Tibial artery (tissue), 4 donors: ENCODE data around the gene FDX1.

Experiments
- DNase-seq, 2 donors: peaks; one replicate each; pipeline ENCODE4 v3.0.0-alpha.2; 2019
- H3K27ac ChIP-seq, 2 donors: fragments of 200-600 bp; sonication (generic) in 1 of 2; 1 replicate in 1 of 2; 2 replicates in 1 of 2; pipeline ENCODE4 v1.5.1; 2018 to 2019; ENCODE audit warnings: mild to moderate bottlenecking in 1 of 2
- H3K27me3 ChIP-seq, 2 donors: fragments of 200-600 bp; sonication (generic) in 1 of 2; one replicate each; pipeline versions ENCODE4 v1.5.1 to v1.6.0; 2016 to 2019
- H3K36me3 ChIP-seq, 3 donors: fragments of 200-600 bp; sonication (generic) in 2 of 3; one replicate each; pipeline ENCODE4 v1.5.1; 2016 to 2019; ENCODE audit warnings: mild to moderate bottlenecking in 2 of 3
- H3K4me1 ChIP-seq, 4 donors: fragments of 200-600 bp; sonication (generic) in 2 of 4; 1 replicate in 3 of 4; 2 replicates in 1 of 4; pipeline ENCODE4 v1.5.1; 2016 to 2019
- H3K4me3 ChIP-seq, 2 donors: fragments of 200-600 bp; sonication (generic) in 1 of 2; 1 replicate in 1 of 2; 2 replicates in 1 of 2; pipeline ENCODE4 v1.5.1; 2018 to 2019; ENCODE audit warnings: mild to moderate bottlenecking in 2 of 2
- H3K9me3 ChIP-seq, 3 donors: fragments of 200-600 bp; sonication (generic) in 1 of 3; one replicate each; pipeline ENCODE4 v1.5.1; 2016 to 2019
- intact Hi-C: fragments of 100-400 bp; cut with DNase I; formaldehyde crosslinking; loops from one replicate; pipeline ENCODE4 v1.15.0; 2023; ENCODE audit warnings: low total_unique reads
- TF ChIP-seq, protein P1 (sequence below), 2 experiments: fragments of 200-600 bp in 1 of 2; fragments of 450-650 bp in 1 of 2; IDR thresholded peaks; one replicate each; pipeline ENCODE4 v1.5.1; 2017 to 2019; ENCODE audit warnings: antibody characterized with exemption in 2 of 2, mild to moderate bottlenecking in 1 of 2, moderate library complexity in 1 of 2

The FDX1 gene

GRCh38 chr11:110434952-110435779 is 5.4 kb downstream of the FDX1 start:
- no peak for DNase-seq
- H3K9me3 ChIP-seq: no peaks in the 10 kb centered on the region
- TF ChIP-seq, protein P1, sequence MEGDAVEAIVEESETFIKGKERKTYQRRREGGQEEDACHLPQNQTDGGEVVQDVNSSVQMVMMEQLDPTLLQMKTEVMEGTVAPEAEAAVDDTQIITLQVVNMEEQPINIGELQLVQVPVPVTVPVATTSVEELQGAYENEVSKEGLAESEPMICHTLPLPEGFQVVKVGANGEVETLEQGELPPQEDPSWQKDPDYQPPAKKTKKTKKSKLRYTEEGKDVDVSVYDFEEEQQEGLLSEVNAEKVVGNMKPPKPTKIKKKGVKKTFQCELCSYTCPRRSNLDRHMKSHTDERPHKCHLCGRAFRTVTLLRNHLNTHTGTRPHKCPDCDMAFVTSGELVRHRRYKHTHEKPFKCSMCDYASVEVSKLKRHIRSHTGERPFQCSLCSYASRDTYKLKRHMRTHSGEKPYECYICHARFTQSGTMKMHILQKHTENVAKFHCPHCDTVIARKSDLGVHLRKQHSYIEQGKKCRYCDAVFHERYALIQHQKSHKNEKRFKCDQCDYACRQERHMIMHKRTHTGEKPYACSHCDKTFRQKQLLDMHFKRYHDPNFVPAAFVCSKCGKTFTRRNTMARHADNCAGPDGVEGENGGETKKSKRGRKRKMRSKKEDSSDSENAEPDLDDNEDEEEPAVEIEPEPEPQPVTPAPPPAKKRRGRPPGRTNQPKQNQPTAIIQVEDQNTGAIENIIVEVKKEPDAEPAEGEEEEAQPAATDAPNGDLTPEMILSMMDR (IDR thresholded peaks at IDR 0.05): no peak
- peaks cover 0 to 45% (median 14%) of the 10 kb centered on the region in 4 donors for H3K4me1 ChIP-seq
- H3K27me3 ChIP-seq: no peaks in the 10 kb centered on the region
- intact Hi-C loops: loop anchor here (5.0 kb wide), 1 partner anchor 343 kb away; the partner anchor contains the start of gene ZC3H12C
- no peak overlapping the region for H3K27ac ChIP-seq
- H3K36me3 ChIP-seq: peaks cover 0 to 13% (median 5%) of the 10 kb centered on the region in 3 donors
- H3K4me3 ChIP-seq: no peak overlapping the region

- Histone ChIP-seq H3K27me3 (no peaks in the 10 kb centered on the region), H3K4me1 (peaks cover 0 to 45% (median 12%) of the 10 kb centered on the region in 4 donors), H3K9me3 (no peaks in the 10 kb centered on the region), H3K27ac (no peak overlapping the region), H3K4me3 (no peak overlapping the region), H3K36me3 (peaks cover 0 to 17% (median 5%) of the 10 kb centered on the region in 3 donors)
- DNase-seq: no peak
- TF ChIP-seq, protein P1 (IDR thresholded peaks at IDR 0.05): no peak
- intact Hi-C loops: no loop called here
Measured at GRCh38 chr11:110435780-110436717, 6.3 kb downstream of the FDX1 start.

GRCh38 chr11:110438017-110438416 is 8.3 kb downstream of the FDX1 start:
- Histone ChIP-seq H3K36me3 (peaks cover 0 to 35% (median 5%) of the 10 kb centered on the region in 3 donors), H3K9me3 (no peaks in the 10 kb centered on the region), H3K4me3 (no peak overlapping the region), H3K27me3 (no peaks in the 10 kb centered on the region), H3K4me1 (peaks cover 0 to 25% (median 7%) of the 10 kb centered on the region in 4 donors), H3K27ac (no peak overlapping the region)
- DNase-seq: no peak
- TF ChIP-seq, protein P1 (IDR thresholded peaks at IDR 0.05): no peak
- intact Hi-C loops: no loop called here

GRCh38 chr11:110445437-110445836 is 15.7 kb downstream of the FDX1 start:
- Histone ChIP-seq H3K9me3 (no peaks in the 10 kb centered on the region), H3K4me1 (peaks cover 0 to 6% (median 0%) of the 10 kb centered on the region in 4 donors), H3K4me3 (no peak overlapping the region), H3K27ac (no peak overlapping the region), H3K36me3 (peaks cover 0 to 22% (median 0%) of the 10 kb centered on the region in 3 donors), H3K27me3 (no peaks in the 10 kb centered on the region)
- TF ChIP-seq, protein P1 (IDR thresholded peaks at IDR 0.05): no peak
- intact Hi-C loops: no loop called here
- no peak for DNase-seq

DNA sequence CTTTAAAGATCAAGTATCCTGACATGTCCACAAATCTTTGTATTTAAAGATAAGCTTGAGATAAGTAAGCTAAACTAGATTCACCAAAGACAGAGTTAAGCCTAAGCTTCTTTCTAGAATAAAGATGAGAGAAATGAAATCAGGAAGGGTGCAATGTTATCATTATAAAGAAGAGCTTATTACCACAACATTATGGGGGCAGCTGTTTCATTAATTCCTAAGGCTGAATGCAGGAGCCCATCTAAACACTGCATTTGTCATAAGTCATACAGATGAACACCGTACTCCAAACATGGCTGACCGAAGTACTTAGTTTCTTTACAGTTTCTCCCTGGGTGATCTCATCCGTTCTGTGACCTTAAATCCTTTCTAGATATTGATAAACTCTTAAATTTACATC is 16.3 kb downstream of the FDX1 start:
- intact Hi-C loops: no loop called here

More for the DNA sequence above, 16.3 kb downstream of the FDX1 start:
- peaks cover 0 to 18% (median 0%) of the 10 kb centered on the region in 3 donors for H3K36me3 ChIP-seq
- H3K4me1 ChIP-seq: peaks cover 0 to 6% (median 0%) of the 10 kb centered on the region in 4 donors
- H3K9me3 ChIP-seq: no peaks in the 10 kb centered on the region
- H3K4me3 ChIP-seq: no peak overlapping the region
- DNase-seq: no peak
- no peak overlapping the region for H3K27ac ChIP-seq
- H3K27me3 ChIP-seq: no peaks in the 10 kb centered on the region
- TF ChIP-seq, protein P1 (IDR thresholded peaks at IDR 0.05): no peak
